ENCODE data around the gene PCNX1. TPM values are rescaled to one million over a fixed set of nuclear protein-coding genes. Genes with fewer than 3 reads are reported as not detected.

The PCNX1 gene
- total RNA-seq, 4 donors from 2014 or later: 34.4 to 64.5 (median 42.0) TPM

Other genes with a start within 250 kb of the PCNX1 start
- gene MAP3K9, start 97.9 kb upstream of the PCNX1 start, total RNA-seq: 1 to 10 TPM; 2.4 to 5.0 (median 2.5) TPM

All from gastrocnemius medialis (tissue), 4 donors.